Measurements from ENCODE around the gene IQCC.

DNA sequence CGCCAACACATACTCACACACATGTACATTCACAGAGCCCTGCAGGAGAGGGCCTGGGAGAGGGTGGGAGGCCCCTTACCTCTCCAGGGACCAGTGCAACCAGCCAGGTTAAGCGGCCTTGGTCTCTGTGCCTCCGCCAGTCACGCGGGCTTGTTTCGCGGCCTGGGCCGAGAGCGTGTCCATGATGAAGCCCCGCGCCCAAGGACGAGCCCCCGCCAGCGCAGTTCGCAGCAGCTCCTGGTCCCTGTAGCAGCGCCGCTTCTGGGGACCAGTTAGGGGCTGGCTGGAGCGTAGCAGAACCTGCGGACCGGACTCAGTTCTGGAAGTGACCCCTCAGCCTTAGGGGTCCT lies 34.3 kb downstream of the IQCC start:
- TF ChIP-seq, protein P1, sequence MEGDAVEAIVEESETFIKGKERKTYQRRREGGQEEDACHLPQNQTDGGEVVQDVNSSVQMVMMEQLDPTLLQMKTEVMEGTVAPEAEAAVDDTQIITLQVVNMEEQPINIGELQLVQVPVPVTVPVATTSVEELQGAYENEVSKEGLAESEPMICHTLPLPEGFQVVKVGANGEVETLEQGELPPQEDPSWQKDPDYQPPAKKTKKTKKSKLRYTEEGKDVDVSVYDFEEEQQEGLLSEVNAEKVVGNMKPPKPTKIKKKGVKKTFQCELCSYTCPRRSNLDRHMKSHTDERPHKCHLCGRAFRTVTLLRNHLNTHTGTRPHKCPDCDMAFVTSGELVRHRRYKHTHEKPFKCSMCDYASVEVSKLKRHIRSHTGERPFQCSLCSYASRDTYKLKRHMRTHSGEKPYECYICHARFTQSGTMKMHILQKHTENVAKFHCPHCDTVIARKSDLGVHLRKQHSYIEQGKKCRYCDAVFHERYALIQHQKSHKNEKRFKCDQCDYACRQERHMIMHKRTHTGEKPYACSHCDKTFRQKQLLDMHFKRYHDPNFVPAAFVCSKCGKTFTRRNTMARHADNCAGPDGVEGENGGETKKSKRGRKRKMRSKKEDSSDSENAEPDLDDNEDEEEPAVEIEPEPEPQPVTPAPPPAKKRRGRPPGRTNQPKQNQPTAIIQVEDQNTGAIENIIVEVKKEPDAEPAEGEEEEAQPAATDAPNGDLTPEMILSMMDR (optimal IDR thresholded peaks at IDR 0.05 in 1 of 3, IDR thresholded peaks at IDR 0.05 in 1 of 3, conservative IDR thresholded peaks at IDR 0.05 in 1 of 3; ENCODE audit: extremely low read depth in 1 of 3, insufficient read depth in 2 of 3, low read length in 3 of 3) = no peak
- no peak for TF ChIP-seq EZH2 (IDR thresholded peaks at IDR 0.05; ENCODE audit: low read length)

Measured in keratinocyte (primary cell).